Breast epithelium (tissue), 3 donors: ENCODE results near the gene ST6GALNAC3.

Experiments
- POLR2A ChIP-seq: fragments of 450-650 bp; IDR thresholded peaks from one replicate; pipeline ENCODE4 v1.6.1; 2016; ENCODE audit warnings: antibody characterized with exemption, mild to moderate bottlenecking, moderate library complexity
- TF ChIP-seq, protein P1 (sequence below), 3 donors: fragments of 450-650 bp; IDR thresholded peaks; one replicate each; pipeline ENCODE4 v1.5.1; 2016 to 2017; ENCODE audit warnings: antibody characterized with exemption in 3 of 3, mild to moderate bottlenecking in 3 of 3, moderate library complexity in 3 of 3

DNA sequence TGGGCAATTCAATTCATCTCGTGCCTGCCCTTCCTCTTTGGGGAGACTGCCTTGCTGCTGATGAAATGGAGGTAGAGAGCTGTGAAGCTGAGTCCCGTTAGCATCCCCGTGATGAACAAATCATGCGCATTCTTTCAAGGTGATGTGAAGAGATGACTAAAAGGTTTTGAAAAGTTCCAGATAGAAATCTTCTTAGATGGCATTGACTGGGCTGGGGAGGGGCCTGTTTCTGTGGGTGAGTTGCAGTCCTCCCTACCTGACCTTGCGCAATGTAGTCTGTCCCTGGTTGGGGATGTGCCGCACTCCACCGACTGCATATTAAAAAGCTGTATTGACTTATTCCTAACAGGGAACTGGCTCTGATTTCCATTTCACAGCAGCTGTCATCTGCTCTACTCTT lies 49.6 kb downstream of the ST6GALNAC3 start:
- no peak for TF ChIP-seq POLR2A
- TF ChIP-seq, protein P1, sequence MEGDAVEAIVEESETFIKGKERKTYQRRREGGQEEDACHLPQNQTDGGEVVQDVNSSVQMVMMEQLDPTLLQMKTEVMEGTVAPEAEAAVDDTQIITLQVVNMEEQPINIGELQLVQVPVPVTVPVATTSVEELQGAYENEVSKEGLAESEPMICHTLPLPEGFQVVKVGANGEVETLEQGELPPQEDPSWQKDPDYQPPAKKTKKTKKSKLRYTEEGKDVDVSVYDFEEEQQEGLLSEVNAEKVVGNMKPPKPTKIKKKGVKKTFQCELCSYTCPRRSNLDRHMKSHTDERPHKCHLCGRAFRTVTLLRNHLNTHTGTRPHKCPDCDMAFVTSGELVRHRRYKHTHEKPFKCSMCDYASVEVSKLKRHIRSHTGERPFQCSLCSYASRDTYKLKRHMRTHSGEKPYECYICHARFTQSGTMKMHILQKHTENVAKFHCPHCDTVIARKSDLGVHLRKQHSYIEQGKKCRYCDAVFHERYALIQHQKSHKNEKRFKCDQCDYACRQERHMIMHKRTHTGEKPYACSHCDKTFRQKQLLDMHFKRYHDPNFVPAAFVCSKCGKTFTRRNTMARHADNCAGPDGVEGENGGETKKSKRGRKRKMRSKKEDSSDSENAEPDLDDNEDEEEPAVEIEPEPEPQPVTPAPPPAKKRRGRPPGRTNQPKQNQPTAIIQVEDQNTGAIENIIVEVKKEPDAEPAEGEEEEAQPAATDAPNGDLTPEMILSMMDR (IDR thresholded peaks at IDR 0.05) = no peak
